DMS53 treated with DMSO at 0.1 percent for 48 hours (cell line): ENCODE measurements around the gene DLG4.

Experiments used
- DNase-seq: peaks from one replicate; lab custom pipeline; 2025; ENCODE audit not compliant: unreplicated experiment; lab: John Stamatoyannopoulos, UW

DLG4 gene

GRCh38 chr17:7233701-7234082 is 14.1 kb upstream of the DLG4 start:
- no peak for DNase-seq

GRCh38 chr17:7232114-7232513 is 12.5 kb upstream of the DLG4 start:
- no peak for DNase-seq

GRCh38 chr17:7229504-7229903 is 9.9 kb upstream of the DLG4 start:
- DNase-seq, result no peak

- DNase-seq, result no peak
These were observed 9.3 kb upstream of the DLG4 start for GRCh38 chr17:7228920-7229319.

GRCh38 chr17:7226721-7227710 is 7.4 kb upstream of the DLG4 start:
- DNase-seq, result no peak

- no peak for DNase-seq
These were observed 6.2 kb upstream of the DLG4 start for GRCh38 chr17:7225711-7226331.

GRCh38 chr17:7224661-7225111 is 5.0 kb upstream of the DLG4 start:
- no peak for DNase-seq

GRCh38 chr17:7224110-7224509 is 4.5 kb upstream of the DLG4 start:
- no peak for DNase-seq

- no peak for DNase-seq
These were observed 3.7 kb upstream of the DLG4 start for GRCh38 chr17:7223375-7223774.

GRCh38 chr17:7222972-7223292 is 3.3 kb upstream of the DLG4 start:
- no peak for DNase-seq

GRCh38 chr17:7222093-7222971 is 2.7 kb upstream of the DLG4 start:
- no peak for DNase-seq

GRCh38 chr17:7221278-7222092 is 1.8 kb upstream of the DLG4 start:
- no peak for DNase-seq

GRCh38 chr17:7220593-7221277 is 1.1 kb upstream of the DLG4 start:
- DNase-seq, result peak; percentile 50

GRCh38 chr17:7219229-7219811 is 316 bp downstream of the DLG4 start:
- no peak for DNase-seq

GRCh38 chr17:7218758-7219157 is 878 bp downstream of the DLG4 start:
- no peak for DNase-seq

GRCh38 chr17:7218166-7218565 is 1.5 kb downstream of the DLG4 start:
- DNase-seq, result no peak

- DNase-seq, result no peak
These were observed 2.3 kb downstream of the DLG4 start for GRCh38 chr17:7217113-7217987.

- no peak for DNase-seq
These were observed 3.2 kb downstream of the DLG4 start for GRCh38 chr17:7216242-7217112.
